ENCODE measurements around the gene ASGR2.

DNA sequence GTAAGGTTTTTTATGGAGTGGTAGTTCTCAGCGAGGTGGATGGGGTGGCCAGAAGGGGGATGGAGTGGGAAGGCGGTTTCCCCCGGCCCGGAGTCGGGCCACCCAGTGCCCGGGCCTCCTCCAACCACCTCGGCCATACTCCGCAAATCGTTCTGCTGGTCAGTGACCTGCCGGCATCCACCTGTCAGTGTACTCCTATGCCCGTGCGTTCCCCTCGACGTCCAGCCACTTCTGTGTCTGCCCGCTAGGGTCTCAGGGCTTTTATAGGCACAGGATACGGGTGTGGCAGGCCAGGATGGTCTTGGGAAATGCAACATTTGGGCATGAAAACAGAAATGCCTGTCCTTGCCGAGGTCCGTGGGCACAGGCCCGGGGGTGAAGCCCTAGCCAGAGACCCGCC, 19.3 kb upstream of the ASGR2 start:
- no peak for TF ChIP-seq CTCF (IDR thresholded peaks at IDR 0.05; ENCODE audit: low read length)
- no peak for TF ChIP-seq EZH2phosphoT487 (IDR thresholded peaks at IDR 0.05; ENCODE audit: low read length)
- no peak for TF ChIP-seq EZH2 (optimal IDR thresholded peaks at IDR 0.05; ENCODE audit: low read depth, low read length)

Measured in MM.1S (cell line).